RPMI8226 (cell line): Measurements from ENCODE around the gene TARBP1.

ENCODE experiments used
- DNase-seq: peaks from one replicate; pipeline ENCODE4 v3.0.0-alpha.2; 2015

TARBP1 gene

DNA sequence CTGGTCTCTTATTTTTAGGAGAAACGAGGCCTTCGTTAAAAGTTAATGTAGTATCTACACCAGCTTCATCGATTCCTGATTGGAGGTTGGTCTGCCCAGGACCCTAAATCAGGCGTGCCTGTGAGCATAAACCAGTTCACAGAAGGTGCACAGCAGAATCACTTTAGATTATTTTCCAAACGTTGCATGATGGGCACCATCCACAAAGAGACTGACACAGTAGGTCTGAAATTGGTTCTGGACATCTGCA is 256 bp upstream of the TARBP1 start:
- no peak for DNase-seq

DNA sequence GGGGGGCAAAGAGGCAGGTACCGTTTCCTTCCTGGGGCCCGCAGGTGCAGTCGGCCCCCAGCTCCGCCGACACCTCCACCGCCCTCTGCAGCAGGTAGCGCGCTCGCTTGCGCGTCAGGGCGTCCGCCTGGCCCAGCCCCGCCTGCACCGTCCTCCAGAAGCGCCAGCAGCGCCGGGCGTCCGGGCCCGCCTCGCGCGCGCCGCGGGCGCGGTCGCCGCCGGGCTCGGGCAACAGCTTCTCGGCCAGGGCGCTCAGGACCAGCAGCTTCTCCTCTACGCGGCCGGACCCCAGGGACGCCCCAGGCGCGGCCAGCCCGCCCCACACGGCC is 863 bp downstream of the TARBP1 start:
- DNase-seq, result peak; percentile 90

DNA sequence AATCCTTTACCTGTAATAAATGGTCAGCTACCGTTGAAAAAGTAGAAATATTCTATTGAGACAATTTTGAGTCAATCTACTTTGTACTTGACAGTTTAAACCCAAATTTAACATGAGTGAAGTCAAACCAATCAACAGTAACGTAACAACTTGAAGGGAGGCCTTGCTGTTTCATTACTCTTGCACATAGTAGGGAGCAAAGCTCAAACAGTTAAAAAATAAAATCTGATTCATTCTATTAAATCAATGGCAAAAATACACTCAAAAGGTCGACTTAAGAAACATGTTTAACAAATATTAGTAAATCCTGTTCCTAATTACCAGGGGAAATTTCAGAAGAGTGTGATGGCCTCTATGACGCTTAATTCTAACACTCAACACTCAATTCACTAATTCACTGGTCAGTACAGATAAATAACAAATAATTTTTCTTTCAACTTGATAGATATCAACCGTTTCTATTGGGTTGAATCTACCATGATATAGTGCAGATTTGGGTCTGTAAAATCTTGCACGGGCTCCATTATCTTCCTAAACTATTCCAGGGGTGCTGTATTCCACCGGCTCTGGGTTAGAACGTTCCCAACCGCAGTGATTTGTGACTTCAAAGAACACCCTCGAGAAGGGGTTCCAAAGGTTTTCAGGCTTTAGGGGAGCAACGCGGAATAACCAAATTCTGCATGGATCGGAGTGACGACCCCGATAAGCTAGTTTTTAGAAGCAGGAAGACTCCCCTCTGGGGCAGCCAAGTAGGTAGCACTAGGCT is 1.4 kb downstream of the TARBP1 start:
- no peak for DNase-seq

DNA sequence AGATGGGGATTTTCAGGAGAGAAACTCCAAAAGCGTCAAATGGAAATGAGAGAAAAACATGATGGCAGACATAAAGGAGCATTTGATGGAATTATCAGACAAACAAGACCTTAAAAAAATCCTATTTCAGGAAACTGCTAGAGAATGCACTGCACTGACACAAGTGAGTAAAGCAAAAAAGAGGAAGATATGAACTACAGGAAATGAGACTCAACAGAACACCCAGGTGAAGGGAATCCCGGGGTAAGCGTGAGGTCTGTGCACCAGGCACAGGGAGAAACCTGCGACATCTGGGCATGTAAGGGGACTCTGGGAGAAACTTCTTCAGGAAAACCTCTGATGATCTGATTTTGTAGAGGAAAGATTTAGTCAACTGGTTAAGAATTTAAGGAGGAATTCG is 2.8 kb downstream of the TARBP1 start:
- no peak for DNase-seq

DNA sequence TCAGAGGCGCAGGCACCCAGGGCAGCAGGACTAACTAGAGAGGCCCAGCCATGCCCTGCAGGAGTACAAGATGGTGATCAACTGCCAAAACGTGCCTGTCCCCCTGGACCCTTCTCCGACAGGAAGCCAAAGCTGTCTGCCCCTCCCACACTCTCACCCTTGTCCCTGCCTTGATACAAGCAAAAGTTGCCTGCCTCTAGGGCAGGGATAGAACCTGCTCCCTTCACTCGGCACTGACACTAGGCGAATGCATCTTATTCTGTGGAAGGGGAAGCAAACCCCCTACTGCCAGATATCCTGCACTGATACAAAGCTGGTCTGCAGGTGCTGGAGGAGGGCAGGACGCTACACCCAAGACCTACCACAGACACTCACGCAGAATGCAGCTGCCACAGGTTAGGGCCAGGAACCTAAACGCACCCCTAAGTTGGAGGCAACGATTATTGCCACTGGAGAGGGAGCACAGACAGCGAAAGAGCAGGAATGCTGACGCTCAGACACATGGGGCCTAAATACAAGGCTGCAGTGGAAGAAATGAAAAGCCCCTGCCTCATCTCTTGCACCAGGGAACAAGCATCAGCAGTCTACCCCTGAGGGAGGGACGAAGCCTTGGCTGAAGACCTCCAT is 3.7 kb downstream of the TARBP1 start:
- DNase-seq, result no peak

DNA sequence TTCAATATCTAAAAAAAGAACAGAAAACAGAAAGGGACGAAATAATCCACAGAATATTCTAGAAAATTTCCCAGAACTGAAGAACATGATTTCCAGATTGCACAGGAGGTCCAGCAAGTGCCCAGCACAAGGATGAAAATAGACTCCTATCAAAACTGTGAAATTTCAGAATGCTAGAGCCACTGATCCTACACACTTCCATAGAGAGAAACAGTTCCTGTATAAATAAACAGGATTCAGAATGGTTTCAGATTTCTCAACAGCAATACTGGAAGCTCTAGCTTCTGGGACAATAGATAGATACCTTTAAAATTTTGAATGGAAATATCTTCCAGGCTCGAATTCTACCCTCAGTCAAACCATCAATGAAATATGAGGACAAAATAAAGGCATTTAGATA is 4.6 kb downstream of the TARBP1 start:
- DNase-seq, result no peak

DNA sequence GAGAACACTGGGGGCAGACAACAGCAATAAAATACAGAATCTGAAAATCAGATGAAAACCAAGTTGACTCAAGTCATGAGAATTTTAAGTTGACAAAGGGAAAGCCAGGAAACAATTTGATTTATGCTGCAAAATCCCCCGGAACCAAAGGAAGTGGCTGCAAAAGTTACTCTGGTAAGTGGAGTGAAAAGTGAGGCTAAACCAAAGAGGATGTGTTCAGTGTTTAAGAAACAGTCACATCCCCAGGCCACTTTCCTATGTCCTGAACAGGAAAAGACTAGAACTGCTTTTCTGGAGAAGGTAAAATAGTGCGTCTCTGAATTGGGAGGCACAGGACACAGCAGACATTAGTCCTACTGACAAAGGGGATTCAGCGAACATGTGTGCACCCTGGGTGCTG is 5.9 kb downstream of the TARBP1 start:
- no peak for DNase-seq

DNA sequence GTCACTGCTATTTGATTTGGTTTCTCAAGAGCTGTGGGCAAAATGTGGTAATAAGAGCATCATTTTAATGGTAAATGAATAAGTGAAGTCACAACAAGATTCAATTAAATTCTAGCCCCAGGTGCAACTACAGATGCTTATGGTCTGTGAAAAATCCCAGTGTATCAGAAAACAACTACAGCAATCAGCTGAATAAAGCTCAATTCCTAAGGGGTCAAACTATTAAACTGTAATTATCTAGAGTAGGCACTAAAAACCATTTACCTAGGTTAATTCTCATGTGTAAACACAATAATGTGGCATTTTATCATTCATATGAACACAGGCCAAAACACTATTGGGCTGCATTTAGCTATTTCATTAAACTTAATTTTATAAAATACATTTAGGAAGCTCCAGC is 9.6 kb downstream of the TARBP1 start:
- no peak for DNase-seq

DNA sequence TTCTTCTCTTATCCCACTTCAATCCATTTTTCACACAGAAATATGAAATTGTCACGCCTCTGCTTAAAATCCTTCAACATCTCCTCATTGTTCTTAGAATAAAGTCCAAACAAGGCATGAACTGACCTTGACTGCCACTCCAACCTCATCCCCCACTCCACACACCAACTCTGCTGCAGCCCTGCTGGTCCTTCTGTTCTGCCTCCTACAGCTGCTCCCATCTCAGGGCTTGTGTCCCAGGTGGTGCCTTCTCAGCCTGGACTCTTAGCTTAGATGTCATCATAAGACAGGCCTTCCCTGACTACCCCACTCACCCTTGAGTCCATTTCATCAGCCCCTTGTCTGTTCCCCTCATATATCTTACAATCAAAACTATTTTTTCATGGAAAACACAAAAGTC is 10.4 kb downstream of the TARBP1 start:
- DNase-seq, result no peak

DNA sequence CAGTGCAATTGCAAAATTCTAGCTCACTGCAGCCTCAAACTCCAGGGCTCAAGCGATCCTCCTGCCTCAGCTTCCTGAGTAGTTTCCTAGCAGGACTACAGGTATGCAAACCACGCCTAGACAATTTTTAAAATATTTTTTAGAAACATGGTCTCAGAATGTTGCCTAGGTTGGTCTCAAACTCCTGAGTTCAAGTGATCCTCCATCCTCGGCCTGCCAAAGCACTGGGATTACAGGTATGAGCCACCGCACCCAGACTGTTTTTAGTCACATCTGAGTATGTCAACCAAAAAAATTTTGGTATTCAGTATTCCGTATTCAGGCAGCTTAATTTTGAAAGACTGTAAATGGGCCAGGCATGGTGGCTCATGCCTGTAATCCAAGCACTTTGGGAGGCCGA is 11.2 kb downstream of the TARBP1 start:
- no peak for DNase-seq

DNA sequence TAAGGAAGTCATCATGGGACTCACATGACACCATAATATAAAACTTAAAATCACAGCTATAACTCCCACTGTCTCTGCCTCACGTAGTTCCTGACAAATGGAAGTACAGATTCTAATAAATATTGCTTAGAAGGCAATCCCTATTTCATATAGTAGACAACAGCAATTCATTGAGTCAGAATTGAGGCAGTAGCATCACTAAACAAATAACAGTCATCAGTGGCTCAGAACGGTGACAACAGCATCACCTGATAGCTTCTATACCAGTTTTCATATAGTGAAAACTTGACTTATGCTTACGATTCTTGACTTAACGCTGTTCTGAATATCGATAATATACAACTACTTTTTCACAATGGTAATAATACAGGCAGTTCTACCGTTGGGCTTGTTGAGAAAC is 12.0 kb downstream of the TARBP1 start:
- DNase-seq, result no peak

DNA sequence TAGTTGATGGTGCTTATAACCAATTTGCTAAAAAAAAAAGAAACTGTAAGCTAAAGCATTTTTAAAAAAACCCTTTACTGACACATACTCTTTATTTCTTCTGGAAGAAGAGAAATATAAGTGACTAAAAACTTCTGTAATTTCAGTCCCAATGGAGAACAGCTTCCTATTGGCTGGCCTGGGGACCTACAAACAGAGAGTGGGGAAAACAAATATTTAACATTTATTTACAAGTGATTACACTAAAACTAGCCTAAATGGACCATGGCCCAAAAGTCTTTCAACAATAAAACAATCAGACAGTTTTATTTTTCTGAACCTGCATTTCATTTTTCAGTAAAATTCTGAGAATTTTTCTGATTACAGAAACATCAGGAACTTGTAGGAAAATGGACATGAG is 15.2 kb downstream of the TARBP1 start:
- no peak for DNase-seq

DNA sequence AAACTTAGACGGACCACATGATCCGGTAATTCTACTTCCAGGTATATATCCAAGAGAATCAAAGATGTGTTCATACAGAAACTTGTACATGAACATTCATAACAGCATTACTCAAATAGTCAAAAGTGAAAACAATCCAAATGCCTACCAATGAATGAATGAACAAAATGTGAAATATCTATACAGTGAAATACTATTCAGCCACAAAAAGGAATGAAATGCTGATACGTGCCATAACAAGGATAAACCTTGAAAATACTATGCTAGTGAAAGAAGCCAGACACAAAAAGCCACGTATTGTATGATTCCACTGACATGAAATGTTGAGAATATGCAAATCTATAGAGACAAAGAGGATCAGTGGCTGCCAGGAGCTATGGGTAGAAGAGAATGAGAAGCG is 18.3 kb downstream of the TARBP1 start:
- no peak for DNase-seq

DNA sequence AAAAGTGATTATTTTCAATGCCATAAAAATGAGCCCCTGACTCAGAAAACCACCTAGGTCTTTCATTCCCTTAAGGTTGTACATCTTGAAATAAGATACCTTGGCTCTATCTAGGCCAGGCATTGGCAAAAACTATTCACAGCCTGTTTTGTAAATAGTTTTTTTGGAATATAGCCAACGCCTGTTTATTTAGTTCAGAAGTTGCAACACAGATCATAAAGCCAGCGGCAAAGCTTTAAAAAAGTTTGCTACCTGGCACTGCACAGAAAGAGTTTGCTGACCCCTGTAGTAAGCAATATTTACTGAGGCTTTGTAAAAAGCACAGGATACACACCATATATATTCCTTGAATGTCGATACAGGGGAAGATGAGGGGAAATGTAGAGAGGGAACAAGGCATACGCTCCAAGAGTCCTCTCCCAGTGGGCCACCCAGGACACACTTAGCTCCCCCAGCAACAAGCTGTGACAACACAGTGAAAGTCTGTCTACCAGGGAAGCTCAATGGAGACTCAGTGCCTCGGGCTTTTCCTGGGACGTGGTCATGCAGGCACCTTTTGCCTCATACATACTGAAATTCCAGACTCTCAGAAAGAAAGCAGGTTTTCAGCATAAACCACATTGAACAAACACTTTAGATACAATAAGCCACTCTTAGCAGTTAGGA is 20.5 kb downstream of the TARBP1 start:
- no peak for DNase-seq

DNA sequence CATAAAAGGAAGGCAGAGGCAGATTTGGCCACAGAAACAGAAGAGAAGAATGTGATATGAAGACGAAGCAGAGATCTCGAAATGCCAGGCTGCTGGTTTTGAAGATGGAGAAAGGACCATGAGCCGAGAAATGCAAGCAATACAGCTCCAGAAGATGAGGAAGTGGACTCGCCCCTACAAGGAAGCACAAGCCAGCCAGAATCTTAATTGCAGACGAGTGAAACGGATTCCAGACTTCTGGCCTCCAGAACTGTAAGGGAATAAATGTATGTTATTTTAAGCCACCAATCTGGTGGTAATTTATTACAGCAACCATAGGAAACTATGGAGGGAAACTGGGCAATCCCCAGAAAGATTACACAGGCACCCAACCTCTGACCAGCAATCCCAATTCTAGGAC is 24.1 kb downstream of the TARBP1 start:
- no peak for DNase-seq

DNA sequence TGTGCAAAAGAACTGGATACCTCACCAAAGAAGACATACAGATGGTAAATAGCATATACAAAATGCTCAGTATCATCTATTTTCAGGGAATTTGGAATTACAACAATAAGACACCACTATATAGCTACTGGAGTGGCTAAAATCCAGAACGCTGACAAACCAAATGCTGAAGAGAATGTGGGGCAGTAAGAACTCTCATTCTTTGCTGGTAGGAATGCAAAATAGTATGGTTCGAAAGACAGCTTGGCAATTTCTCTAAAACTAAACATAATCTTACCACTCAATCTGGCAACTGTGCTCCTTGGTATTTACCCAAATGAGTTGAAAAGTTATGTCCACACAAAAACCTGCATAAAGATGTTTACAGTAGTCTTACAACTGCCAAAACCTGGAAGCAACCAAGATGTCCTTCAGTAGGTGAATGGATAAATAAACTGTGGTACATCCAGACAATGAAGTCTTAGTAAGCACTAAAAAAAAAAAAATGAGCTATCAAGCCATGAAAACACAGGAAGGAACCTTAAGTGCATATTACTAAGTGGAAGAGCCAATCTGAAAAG is 26.5 kb downstream of the TARBP1 start:
- no peak for DNase-seq

DNA sequence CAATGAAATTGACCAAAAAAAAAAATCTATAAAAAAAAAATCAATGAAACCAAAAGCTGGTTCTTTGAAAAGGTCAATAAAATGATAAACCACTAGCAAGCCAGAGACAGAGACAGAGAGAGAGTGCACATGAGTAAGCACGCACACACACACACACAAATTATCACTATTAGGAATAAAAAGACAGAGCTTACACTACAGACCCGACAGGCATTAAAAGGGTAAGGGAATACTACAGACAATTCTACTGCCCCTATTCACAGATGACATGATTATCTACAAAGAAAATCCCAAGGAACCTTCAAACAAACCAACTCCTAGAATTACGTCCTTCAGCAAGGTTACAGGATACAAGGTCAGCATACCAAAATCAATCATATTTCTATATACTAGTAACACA is 38.6 kb downstream of the TARBP1 start:
- no peak for DNase-seq

DNA sequence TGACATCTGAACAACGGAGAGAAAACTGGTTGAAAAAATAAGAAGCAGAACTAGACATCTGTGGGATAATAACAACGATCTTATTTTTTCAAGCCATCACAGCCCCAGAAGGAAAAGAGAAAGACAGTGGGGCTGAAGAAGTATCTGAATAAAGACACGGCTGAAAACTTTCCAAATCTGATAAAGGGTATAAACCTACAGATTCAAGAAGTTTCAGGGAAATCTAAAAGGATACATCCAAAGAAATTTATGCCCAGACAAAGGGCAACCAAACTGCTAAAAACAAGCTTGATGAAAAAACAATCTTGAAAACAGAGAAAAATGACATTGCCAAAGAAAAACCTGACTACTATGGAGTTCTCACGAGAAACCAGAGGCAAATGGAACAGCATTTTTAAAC is 40.4 kb downstream of the TARBP1 start:
- DNase-seq, result no peak

DNA sequence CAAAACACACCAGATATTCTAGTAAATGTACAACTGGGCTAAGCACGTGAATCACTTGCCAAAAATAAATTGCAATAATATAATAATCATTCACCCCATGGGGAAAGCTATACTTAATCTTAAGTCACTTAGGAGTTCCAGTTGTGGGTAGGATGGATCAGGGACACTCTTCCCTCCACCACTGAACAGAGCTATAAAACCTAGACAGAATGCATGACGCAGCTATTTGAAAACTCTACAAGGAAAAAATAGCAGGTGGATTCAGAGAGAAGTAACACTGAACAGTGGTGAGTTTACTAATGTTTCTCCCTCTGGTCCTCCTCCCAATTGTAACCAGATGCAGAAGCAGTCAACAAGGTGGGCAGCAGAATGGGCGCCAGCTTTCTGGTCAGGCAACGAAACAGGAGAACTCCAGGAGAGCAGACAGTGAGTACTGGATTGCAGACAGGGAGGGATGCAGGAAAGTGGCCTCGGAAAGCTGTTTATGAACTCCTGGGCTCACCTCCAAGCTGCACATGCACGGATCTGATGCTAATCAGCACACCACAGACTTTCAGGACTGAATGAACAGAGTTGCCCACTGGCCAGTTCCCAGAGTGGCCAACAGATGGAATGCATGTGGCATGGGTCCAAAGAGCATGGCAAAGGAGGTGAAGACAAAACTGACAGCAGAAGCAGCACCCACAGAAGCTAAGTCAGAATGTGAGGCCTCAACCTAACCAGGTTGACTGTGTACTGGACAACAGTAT is 41.4 kb downstream of the TARBP1 start:
- DNase-seq, result no peak

DNA sequence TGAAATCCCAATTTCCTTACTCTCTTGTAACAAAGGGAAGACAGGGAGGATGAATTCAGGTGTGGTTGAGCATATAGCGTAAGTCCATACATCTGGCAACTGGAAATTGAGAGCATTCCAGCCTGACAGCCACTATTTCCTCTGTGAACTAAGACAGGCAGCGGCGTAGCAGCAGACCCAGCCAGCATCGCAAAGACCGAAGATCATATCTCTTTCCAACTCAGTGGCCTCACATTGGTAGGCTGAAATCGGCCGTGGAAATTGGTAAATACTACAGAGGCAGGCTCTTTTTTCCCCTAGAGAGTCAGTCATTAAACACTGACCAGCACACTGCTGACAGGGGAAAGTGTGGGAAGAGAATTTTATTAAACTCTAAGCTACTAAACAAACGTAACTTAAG is 43.4 kb downstream of the TARBP1 start:
- DNase-seq, result no peak

DNA sequence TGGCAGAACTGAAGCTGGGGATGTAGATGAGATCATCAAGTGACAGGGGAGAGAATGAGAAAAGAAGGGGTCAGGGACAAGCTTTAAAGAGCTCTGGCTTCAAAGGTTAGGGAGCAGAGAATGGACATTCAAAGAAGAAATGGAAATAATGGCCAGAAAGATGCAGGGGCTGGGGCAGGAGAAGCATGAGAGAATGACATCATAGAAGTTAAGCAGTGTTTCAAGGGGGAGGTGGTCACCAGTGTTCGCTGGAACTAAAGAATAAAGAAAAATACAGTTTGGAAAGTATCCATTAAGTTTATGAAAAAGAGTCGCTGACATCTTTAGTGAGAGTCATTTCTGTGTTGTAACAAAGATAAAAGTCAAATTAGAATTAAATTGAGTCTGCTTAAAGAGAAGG is 44.3 kb downstream of the TARBP1 start:
- no peak for DNase-seq

DNA sequence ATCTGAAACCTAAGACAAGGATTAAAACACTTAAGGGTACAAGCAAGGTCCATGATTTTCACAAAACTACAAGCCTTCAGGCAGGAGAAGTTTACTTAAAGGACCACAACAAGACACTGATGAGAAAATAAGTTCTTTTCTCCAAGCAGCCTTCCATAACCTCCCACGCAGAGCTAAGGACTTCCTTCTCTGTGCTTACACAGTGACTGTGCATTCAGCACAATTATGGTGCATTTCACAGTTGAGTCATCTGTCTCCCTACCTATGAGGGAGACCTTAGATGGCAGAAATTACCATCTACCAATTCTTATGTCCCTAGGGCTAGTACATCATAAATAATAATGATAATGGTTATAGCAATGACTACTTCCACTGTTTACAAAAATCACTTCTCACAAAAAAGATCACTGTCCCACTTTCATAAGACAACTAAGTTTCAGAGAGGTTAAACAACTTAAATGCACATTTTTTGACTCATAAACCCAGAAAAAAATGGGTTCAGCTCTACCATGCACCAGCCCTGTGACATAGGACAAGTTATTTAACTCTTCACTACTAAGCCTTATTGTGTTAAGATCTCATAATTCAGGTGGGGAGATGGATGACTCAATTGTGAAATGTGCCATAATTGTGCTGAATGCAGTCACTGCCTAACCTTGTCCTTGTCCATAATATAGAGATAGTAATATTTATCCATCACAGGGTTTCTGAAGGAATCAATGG is 45.3 kb downstream of the TARBP1 start:
- no peak for DNase-seq

DNA sequence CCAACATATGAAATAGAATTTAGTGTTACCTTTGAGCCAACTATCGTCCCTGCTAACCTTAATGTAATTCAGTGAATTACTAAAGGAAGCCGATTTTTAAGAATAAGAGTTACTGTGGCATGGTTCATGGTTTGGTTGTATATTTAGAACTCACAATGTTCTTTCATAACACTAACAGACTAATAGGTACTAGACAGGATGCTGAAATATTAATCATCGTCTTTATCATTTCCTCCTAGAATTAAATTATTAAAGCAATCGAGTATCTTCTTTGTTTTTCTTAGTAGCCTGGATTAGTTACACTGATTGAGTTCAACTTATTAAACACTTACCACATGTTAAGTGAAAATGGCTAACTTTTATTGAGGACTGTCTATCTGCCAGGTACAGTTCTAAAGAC is 47.7 kb downstream of the TARBP1 start:
- no peak for DNase-seq
